Measurements from ENCODE around the gene SLC37A1. TPM values are rescaled to one million over a fixed set of nuclear protein-coding genes. Genes with fewer than 3 reads are reported as not detected.
A peak's percentile ranks its signal among the peaks of the same experiment; 100 is the strongest.

SLC37A1 gene
- total RNA-seq, 4 donors from 2014 or later = 66.0 to 249 (median 195) TPM

DNA sequence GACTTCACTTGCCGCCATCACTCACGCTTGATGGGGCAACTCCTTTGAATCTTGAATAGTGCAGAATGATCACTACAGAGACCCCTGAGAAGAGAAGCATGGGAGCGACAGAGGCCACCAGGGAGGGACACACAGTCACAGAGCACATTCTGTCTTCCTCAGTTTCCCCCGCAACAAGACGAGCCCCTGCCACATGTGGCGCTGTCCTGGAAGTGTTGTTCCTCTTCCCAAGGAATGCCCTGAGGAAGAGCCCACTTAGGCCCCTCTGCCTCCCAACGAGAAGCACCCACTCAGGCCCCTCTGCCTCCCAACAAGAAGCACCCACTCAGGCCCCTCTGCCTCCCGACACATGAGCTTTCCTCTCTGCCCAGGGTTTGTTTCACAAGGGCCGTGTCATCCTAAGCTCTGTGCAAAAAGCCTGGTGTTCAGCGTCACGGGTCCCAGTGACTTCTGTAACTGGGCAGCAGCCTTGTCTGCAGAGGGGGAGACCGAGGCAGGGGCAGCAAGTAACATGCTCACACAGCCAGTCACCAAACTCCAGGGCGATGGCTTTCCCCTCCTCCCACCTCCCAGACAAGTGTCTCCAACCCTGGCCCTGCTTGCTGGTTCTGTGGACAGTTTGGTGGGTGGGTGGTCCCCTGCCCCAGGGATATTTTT is 19.8 kb downstream of the SLC37A1 start:
- no peaks in the 10 kb centered on the region for H3K9me3 ChIP-seq
- H3K27me3 ChIP-seq = no peaks in the 10 kb centered on the region
- peak overlapping the region in 3 of 4 donors; percentile 42 to 76 (median 62) for H3K27ac ChIP-seq
- DNase-seq = peak in 1 of 3 donors; percentile 44
- no peak overlapping the region for H3K4me3 ChIP-seq
- TF ChIP-seq, protein P1, sequence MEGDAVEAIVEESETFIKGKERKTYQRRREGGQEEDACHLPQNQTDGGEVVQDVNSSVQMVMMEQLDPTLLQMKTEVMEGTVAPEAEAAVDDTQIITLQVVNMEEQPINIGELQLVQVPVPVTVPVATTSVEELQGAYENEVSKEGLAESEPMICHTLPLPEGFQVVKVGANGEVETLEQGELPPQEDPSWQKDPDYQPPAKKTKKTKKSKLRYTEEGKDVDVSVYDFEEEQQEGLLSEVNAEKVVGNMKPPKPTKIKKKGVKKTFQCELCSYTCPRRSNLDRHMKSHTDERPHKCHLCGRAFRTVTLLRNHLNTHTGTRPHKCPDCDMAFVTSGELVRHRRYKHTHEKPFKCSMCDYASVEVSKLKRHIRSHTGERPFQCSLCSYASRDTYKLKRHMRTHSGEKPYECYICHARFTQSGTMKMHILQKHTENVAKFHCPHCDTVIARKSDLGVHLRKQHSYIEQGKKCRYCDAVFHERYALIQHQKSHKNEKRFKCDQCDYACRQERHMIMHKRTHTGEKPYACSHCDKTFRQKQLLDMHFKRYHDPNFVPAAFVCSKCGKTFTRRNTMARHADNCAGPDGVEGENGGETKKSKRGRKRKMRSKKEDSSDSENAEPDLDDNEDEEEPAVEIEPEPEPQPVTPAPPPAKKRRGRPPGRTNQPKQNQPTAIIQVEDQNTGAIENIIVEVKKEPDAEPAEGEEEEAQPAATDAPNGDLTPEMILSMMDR (IDR thresholded peaks at IDR 0.05) = no peak
- TF ChIP-seq POLR2A (IDR thresholded peaks at IDR 0.05) = no peak
- H3K4me1 ChIP-seq = peaks cover 6 to 56% (median 14%) of the 10 kb centered on the region in 4 donors
- peaks cover 0 to 33% (median 0%) of the 10 kb centered on the region in 3 donors for H3K36me3 ChIP-seq

DNA sequence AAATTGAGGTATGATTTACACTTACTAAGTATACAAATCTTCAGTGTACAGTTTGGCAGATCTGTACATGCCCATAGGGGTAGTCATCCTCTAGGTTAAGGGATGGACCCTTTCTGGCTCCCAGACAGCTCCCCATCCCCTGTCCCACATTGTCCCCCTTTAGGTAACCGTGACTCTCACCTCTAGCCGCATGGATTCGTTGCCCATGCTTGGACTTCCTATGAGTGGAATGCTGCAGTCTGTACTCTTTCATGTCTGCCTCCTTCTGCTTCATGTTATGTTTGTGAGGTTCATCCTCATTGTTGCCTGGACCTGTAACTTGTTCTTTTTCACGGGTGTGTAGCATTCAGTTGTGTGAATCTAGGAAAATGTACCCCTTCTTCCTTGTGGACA is 20.3 kb downstream of the SLC37A1 start:
- Histone ChIP-seq H3K9me3 (no peaks in the 10 kb centered on the region), H3K36me3 (peaks cover 0 to 33% (median 0%) of the 10 kb centered on the region in 3 donors), H3K27me3 (no peaks in the 10 kb centered on the region), H3K4me1 (peaks cover 6 to 51% (median 13%) of the 10 kb centered on the region in 4 donors), H3K4me3 (peak overlapping the region in 1 of 4 donors; percentile 12), H3K27ac (peak overlapping the region; percentile 50 to 76 (median 68))
- DNase-seq = peak in 1 of 3 donors; percentile 39
- TF ChIP-seq, protein P1 (IDR thresholded peaks at IDR 0.05) = no peak
- no peak for TF ChIP-seq POLR2A (IDR thresholded peaks at IDR 0.05)

DNA sequence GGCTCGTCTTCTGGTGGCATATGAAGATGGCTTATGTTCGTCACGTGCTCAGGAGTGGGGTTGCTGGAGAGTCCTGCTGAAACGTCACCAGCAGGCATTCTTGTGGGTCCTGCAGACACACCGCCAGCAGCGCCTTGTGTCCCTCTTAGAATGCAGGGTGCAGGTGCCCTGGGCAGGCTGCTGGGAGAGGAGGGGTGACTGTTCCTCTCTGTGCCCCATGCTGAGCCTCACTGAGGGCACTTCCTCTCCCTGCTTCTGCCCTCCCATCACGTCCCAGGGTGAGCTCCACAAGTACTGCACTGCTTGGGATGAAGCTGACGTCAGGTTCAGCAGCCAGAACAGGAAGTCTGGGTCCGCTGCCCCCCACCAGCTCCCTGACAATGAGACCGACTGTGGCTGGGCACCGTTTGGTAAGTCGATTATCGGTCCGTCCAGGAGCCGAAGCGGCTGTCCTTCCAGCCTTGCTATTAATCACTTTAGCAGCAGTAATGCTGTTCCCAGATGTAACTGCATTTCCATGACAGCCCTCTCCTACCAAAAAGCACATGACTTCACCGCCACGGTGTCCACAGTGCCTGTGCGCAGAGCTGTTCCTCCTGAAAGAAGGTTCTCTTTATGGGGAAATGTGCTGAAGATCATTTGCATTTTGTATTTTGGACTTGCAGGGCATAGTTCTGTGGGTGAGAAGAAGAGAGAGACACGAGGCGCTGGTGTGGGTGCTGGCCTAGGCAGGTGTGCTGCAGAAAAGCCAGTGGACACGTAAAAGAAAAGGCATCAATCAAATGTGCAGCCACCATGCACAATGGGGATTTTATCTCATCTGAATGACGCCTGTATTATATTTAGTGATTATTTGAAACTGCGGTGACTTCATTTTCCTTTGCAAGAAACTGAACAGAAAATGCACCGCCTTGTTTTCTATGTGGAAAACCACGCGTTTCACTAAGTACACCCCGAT is 21.0 kb downstream of the SLC37A1 start:
- no peak for TF ChIP-seq POLR2A (IDR thresholded peaks at IDR 0.05)
- TF ChIP-seq, protein P1 (IDR thresholded peaks at IDR 0.05) = no peak
- Histone ChIP-seq H3K27me3 (no peaks in the 10 kb centered on the region), H3K36me3 (peaks cover 0 to 37% (median 0%) of the 10 kb centered on the region in 3 donors), H3K27ac (peak overlapping the region; percentile 50 to 76 (median 68)), H3K4me1 (peaks cover 6 to 50% (median 13%) of the 10 kb centered on the region in 4 donors), H3K9me3 (no peaks in the 10 kb centered on the region), H3K4me3 (peak overlapping the region in 2 of 4 donors; percentile 1 to 12)
- peak; percentile 61 to 79 (median 67) for DNase-seq

DNA sequence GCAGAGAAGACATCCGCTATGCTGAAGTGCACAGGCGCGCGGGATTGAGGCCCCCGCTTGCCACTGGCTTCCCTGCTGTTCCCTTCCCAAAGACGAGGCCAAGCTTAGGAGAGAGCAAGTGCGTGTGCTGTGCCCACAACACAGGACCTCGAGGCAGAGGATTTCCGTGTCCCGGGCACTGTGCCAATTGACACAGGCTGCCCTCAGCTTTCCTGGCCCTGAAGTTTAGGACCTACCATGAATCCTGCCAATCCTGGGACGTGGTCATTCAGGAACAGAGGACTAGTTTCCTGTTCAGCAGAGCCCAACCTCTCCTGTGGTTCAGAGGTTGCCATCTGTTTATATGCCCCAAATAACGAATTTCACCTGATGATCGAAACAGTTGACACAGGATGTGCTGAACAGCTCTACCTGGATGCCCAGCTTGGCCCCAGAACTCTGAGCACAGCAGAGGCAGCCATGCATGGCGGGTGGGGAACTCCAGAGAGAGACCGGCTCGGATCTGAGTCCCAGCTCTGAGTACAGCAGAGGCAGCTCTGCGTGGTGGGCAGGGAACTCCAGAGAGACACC is 22.0 kb downstream of the SLC37A1 start:
- H3K4me1 ChIP-seq = peaks cover 6 to 50% (median 13%) of the 10 kb centered on the region in 4 donors
- H3K27me3 ChIP-seq = no peaks in the 10 kb centered on the region
- H3K36me3 ChIP-seq = peaks cover 0 to 40% (median 0%) of the 10 kb centered on the region in 3 donors
- peak overlapping the region in 3 of 4 donors; percentile 25 to 76 (median 72) for H3K27ac ChIP-seq
- TF ChIP-seq, protein P1 (IDR thresholded peaks at IDR 0.05) = no peak
- TF ChIP-seq POLR2A (IDR thresholded peaks at IDR 0.05) = no peak
- no peak overlapping the region for H3K4me3 ChIP-seq
- no peaks in the 10 kb centered on the region for H3K9me3 ChIP-seq
- DNase-seq = peak; percentile 64 to 79 (median 78)

DNA sequence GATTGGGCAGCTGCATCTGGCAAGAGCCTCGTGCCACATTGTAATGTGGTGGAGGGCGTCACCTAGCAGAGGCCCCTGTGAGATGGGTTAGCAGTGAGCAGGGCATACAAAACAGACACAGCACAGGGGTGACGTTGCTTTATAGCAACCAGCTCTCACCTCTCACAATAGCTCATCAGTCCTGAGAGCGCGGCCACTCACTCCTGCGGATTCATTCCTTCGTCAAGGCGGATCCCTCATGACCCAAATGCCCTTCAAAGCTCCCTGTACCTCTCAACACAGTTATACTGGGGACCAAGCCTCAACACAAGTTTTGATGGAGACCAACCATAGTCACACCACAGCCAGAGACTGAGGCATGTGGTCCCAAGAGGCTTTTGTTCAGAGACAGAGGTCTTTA is 22.9 kb downstream of the SLC37A1 start:
- Histone ChIP-seq H3K4me1 (peaks cover 6 to 50% (median 13%) of the 10 kb centered on the region in 4 donors), H3K9me3 (no peaks in the 10 kb centered on the region), H3K4me3 (no peak overlapping the region), H3K27ac (peak overlapping the region in 1 of 4 donors; percentile 72), H3K27me3 (no peaks in the 10 kb centered on the region), H3K36me3 (peaks cover 0 to 48% (median 0%) of the 10 kb centered on the region in 3 donors)
- DNase-seq = peak in 2 of 3 donors; percentile 11 to 41
- TF ChIP-seq POLR2A (IDR thresholded peaks at IDR 0.05) = no peak
- TF ChIP-seq, protein P1 (IDR thresholded peaks at IDR 0.05) = no peak
